ENCODE results near the gene CTBS. TPM values are rescaled to one million over a fixed set of nuclear protein-coding genes. Genes with fewer than 3 reads are reported as not detected.
"Not testable (repeated sequence)": the region's sequence is repeated elsewhere in the genome, so short reads cannot be mapped to it uniquely, and the experiment has no call there.

CTBS gene
- total and polyA plus RNA-seq, 11 donors: 2.5 to 19.9 (median 7.7) TPM

DNA sequence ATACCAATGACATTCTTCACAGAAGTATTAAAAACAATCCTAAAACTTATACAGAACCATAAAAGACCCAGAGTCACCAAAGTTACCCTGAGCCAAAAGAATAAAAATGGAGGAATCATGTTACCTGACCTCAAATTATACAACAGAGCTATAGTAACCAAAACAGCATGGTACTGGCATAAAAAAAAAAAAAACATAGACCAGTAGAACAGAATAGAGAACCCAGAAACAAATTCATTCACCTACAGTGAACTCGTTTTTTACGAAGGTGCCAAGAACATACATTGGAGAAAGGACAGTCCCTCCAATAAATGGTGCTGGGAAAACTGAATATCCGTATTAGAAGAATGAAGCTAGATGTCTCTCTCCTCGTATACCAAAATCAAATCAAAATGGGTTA is 65.2 kb downstream of the CTBS start:
- H3K27ac ChIP-seq: no peak overlapping the region
- no peak overlapping the region for H3K4me3 ChIP-seq
- 94 to 98% (median 96%) methylated on average over 4 of the region's 4 CpGs for WGBS, 4 donors
- H3K9me3 ChIP-seq: peaks cover 0 to 25% (median 0%) of the 10 kb centered on the region in 12 donors
- intact Hi-C loops (cut with DNase I): loop anchor here in 6 of 10 donors (5.0 to 10.0 kb wide), 5 partner anchors 63 to 214 kb away; partner anchors contain the start of gene CTBS (in 5 of the 6)
- ATAC-seq (no peak), DNase-seq (no peak)
- no peaks in the 10 kb centered on the region for H3K27me3 ChIP-seq
- peaks cover 0 to 24% (median 10%) of the 10 kb centered on the region in 12 donors for H3K4me1 ChIP-seq
- peaks cover 0 to 8% (median 0%) of the 10 kb centered on the region in 9 donors for H3K36me3 ChIP-seq
- no peak for TF ChIP-seq CTCF (IDR thresholded peaks at IDR 0.05)
- no peak for TF ChIP-seq POLR2A (IDR thresholded peaks at IDR 0.05)

GRCh38 chr1:84508510-84508909 is 65.7 kb downstream of the CTBS start:
- H3K27me3 ChIP-seq: no peaks in the 10 kb centered on the region
- 96 to 100% (median 98%) methylated on average over 1 of the region's 1 CpG for WGBS, 4 donors
- no peak overlapping the region for H3K27ac ChIP-seq
- DNase-seq: no peak
- peaks cover 0 to 25% (median 0%) of the 10 kb centered on the region in 12 donors for H3K9me3 ChIP-seq
- ATAC-seq: no peak
- intact Hi-C loops (cut with DNase I): loop anchor here in 6 of 10 donors (5.0 to 10.0 kb wide), 5 partner anchors 64 to 214 kb away; partner anchors contain the start of gene CTBS (in 5 of the 6)
- TF ChIP-seq POLR2A (IDR thresholded peaks at IDR 0.05): no peak
- TF ChIP-seq CTCF (IDR thresholded peaks at IDR 0.05): no peak
- peaks cover 0 to 29% (median 15%) of the 10 kb centered on the region in 12 donors for H3K4me1 ChIP-seq
- no peak overlapping the region for H3K4me3 ChIP-seq
- peaks cover 0 to 8% (median 0%) of the 10 kb centered on the region in 9 donors for H3K36me3 ChIP-seq

DNA sequence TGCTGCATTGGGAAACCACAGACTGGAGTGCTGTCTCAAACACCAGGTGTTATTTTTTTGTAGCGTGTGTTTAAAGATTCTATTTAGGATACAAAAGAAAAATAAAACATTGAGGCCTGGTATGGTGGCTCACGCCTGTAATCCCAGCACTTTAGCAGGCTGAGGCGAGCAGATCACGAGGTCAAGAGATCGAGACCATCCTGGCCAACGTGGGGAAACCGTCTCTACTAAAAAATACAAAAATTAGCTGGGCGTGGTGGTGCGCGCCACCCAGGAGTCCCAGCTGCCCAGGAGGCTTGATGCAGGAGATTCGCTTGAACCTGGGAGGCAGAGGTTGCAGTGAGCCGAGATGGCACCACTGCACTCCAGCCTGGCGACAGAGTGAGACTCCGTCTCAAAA is 66.4 kb downstream of the CTBS start:
- not testable (repeated sequence) for DNase-seq, H3K27me3 ChIP-seq, ATAC-seq, H3K27ac ChIP-seq, H3K36me3 ChIP-seq
- peaks cover 0 to 35% (median 20%) of the 10 kb centered on the region in 12 donors for H3K4me1 ChIP-seq
- H3K4me3 ChIP-seq: peak overlapping the region in 1 of 12 donors; percentile 89
- intact Hi-C loops (cut with DNase I): loop anchor here in 8 of 10 donors (2.0 to 10.0 kb wide), 7 partner anchors 64 to 213 kb away; partner anchors contain the start of gene CTBS (in 7 of the 8)
- H3K9me3 ChIP-seq: peaks cover 0 to 25% (median 0%) of the 10 kb centered on the region in 12 donors
- whole genome bisulfite sequencing, 4 donors: 89 to 97% (median 94%) methylated on average over 14 of the region's 14 CpGs

DNA sequence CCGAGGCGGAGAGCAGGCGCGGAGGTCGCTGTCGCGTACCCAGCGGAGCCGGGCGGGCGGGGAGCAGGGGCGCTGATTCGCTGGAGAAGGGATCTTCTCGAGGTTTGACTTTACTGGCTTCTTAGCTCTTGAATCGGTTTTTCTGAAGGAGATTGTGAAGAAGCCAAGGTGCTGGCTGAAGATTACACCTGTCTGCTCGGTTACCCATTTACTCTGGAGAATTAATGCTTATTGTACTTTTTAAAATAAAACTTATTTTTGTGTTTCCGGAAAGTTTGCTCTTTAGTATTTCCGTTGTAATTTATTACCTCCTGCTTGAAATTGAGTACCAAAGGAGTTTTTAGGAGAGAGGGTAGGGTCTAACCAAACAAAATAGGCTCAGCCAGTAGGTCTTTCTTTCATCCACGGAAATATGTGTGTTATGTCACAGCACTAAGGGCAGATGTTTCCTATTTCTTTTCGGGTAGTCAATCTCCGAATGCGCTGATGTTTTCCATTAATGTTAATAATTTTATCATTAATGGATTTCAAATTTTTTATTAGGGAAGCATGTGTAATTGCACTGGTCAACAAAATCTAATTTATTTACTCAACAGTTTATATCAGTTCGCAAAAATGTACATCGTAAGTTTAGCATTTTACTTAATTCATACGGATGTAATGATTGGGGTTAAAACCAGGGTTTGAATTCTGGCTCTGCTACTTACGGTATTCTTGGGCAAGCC is 67.3 kb downstream of the CTBS start:
- Histone ChIP-seq H3K4me1 (peaks cover 0 to 44% (median 29%) of the 10 kb centered on the region in 12 donors), H3K9me3 (peaks cover 0 to 25% (median 0%) of the 10 kb centered on the region in 12 donors), H3K27ac (peak overlapping the region; percentile 89 to 99 (median 96)), H3K27me3 (no peaks in the 10 kb centered on the region), H3K4me3 (peak overlapping the region; percentile 47 to 91 (median 82)), H3K36me3 (peaks cover 0 to 8% (median 0%) of the 10 kb centered on the region in 9 donors)
- TF ChIP-seq CTCF (IDR thresholded peaks at IDR 0.05): peak in 1 of 12 donors; percentile 13
- TF ChIP-seq POLR2A (IDR thresholded peaks at IDR 0.05): no peak
- ATAC-seq: no peak
- DNase-seq: no peak
- 12 to 20% (median 13%) methylated on average over 18 to 26 of the region's 26 CpGs for WGBS, 4 donors
- intact Hi-C loops (cut with DNase I): loop anchor here in 8 of 10 donors (1.0 to 10.0 kb wide), 8 partner anchors 28 to 212 kb away; partner anchors contain the start of genes CTBS (in 7 of the 8) and RPF1 (in 1 of the 8)
